WI38 (cell line): Measurements from ENCODE around the gene ZEB1.
"Not testable (repeated sequence)": the region's sequence is repeated elsewhere in the genome, so short reads cannot be mapped to it uniquely, and the experiment has no call there.

Experiments
- H3K4me3 ChIP-seq: 2 replicates; pipeline ENCODE4 v1.5.1; 2011; ENCODE audit warnings: low read depth, mild to moderate bottlenecking, control low read depth, low read length
- TF ChIP-seq, protein P1 (sequence below): IDR thresholded peaks from 2 replicates; pipeline ENCODE4 v1.5.1; 2012; ENCODE audit warnings: low read depth, mild to moderate bottlenecking, control low read depth, low read length

The ZEB1 gene

DNA sequence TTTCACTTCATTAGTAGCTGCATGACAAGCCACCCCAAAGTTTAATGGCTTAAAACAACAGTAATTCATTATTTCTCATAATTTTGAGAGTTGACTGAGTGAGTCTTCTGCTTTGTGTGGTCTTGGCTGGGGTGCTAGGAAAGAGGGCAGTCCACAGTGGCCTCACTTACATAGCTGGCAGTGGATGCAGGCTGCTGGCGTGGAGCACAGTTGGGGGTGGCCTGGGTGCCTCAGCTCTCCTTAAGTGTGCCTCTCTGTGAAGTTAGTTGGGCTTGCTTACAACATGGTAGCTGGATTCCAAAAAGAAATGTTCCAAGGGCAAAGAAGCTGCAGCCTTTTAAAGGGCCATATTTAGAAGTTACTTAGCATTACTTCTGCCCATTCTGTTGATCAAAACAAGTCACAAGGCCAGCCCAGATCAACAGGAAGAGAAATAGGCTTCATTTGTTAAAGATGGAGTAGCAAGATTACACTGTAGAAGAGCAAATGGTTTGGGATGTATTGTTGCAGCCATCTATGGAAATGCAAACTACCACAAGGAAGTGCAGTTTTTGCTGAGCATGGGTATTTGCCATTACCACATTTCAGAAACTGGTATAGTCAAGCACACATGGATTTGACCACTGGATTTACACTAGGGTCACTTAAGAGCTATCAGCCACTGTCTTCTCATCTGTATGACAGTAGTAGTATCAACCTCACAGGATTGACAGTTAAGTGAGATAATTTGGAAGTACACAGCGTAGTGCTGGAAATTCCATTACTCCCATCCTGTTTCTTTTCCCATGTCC is 33.6 kb downstream of the ZEB1 start:
- TF ChIP-seq, protein P1, sequence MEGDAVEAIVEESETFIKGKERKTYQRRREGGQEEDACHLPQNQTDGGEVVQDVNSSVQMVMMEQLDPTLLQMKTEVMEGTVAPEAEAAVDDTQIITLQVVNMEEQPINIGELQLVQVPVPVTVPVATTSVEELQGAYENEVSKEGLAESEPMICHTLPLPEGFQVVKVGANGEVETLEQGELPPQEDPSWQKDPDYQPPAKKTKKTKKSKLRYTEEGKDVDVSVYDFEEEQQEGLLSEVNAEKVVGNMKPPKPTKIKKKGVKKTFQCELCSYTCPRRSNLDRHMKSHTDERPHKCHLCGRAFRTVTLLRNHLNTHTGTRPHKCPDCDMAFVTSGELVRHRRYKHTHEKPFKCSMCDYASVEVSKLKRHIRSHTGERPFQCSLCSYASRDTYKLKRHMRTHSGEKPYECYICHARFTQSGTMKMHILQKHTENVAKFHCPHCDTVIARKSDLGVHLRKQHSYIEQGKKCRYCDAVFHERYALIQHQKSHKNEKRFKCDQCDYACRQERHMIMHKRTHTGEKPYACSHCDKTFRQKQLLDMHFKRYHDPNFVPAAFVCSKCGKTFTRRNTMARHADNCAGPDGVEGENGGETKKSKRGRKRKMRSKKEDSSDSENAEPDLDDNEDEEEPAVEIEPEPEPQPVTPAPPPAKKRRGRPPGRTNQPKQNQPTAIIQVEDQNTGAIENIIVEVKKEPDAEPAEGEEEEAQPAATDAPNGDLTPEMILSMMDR = no peak
- H3K4me3 ChIP-seq = no peak overlapping the region

DNA sequence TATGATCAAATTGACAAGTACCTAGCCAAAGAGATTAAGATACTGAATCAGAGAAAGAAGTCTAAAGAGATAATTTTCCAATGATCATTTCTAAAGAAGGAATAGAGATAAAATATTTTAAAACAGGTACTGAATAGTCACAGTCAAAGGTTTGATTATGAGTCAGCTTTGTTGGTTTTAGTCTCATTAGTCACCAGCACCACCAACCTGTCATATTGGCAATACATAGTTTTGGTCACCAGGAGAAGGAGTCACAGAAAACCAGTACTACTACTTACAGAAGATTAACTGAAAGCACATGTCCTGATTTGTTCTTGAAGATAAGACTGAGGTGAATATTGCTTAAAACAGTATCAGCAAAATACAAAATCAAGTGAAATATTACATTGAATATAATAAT is 34.6 kb downstream of the ZEB1 start:
- no peak overlapping the region for H3K4me3 ChIP-seq
- TF ChIP-seq, protein P1 = no peak

DNA sequence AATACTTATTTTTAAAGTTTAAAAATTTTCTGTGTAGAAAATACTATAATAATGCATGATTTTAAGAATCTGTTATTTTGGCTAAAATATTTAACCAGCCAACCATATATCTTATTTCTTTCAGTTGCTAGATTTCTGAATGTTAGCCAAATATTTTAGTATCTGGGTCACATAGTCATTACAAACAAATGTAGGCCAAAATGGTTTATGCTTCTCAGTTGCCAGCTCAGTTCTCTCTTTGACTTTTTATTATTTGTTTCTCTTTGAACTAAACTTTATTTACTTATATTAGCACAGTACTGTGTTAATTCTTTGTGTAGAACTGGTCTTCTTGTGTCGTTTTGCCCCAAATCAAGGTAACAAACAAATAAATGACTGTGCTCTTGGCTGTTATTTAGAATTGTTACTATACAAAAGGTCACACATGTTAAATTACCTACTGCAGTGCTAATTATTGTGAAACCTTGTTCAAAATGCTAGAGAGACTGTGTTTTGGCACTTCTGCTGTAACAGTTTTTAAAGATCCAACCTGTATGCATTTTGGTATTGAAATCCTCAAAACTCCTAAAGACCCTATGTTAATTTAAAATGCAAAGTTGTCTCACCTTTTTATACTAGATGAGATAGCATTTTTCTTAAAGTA is 39.8 kb downstream of the ZEB1 start:
- TF ChIP-seq, protein P1 = no peak
- H3K4me3 ChIP-seq = no peak overlapping the region

DNA sequence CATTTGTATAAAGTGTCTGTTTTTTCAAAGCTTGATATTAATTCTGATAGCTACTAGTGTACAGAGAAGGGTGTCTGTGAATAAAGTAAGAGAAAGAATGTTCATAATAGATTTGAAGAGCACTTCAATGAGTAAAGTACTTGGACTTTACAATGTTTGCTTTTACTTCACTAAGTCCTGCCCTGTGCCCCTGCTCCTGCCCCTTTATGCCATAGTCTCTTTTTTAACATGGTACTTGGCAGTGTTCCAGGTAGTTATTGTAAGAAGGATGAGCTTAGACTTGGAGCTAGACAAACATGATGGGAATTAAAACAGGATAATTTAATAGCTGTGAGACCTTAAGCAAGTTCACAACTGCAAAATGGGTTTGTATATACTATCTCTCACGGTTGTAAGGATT is 41.0 kb downstream of the ZEB1 start:
- TF ChIP-seq, protein P1 = no peak
- H3K4me3 ChIP-seq = no peak overlapping the region

DNA sequence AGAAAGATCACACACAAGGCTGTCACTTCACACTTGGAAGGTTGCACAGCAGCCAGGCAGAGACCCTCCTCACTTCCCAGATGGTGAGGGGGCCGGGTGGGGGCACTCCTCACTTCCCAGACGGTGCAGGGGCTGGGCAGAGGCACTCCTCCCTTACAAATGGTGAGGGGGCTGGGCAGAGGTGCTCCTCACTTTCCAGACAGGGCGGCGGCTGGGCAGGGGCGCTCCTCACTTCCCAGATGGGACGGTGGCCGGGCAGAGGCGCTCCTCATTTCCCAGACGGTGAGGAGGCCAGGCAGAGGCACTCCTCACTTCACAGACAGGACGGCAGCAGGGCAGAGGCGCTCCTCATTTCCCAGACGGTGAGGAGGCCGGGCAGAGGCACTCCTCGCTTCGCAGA is 42.5 kb downstream of the ZEB1 start:
- H3K4me3 ChIP-seq = not testable (repeated sequence)

DNA sequence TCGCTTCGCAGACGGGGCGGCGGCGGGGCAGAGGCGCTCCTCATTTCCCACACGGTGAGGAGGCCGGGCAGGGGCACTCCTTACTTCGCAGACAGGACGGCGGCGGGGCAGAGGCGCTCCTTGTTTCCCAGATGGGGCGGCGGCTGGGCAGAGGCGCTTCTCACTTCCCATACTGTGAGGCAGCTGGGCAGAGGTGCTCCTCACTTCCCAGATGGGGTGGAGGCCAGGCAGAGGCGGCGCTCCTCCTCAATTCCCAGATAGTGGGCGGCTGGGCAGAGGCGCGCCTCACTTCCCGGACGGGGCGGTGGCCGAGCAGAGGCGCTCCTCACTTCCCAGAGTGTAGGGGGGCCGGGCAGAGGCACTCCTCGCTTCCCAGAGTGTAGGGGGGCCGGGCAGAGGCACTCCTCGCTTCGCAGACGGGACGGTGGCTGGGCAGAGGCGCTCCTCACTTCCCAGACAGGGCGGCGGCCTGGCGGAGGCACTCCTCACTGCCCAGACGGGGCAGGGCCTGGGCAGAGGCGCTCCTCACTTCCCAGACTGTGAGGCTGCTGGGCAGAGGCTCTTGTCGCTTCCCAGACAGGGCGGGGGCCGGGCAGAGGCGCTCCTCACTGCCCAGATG is 43.1 kb downstream of the ZEB1 start:
- no peak overlapping the region for H3K4me3 ChIP-seq
- TF ChIP-seq, protein P1 = no peak

DNA sequence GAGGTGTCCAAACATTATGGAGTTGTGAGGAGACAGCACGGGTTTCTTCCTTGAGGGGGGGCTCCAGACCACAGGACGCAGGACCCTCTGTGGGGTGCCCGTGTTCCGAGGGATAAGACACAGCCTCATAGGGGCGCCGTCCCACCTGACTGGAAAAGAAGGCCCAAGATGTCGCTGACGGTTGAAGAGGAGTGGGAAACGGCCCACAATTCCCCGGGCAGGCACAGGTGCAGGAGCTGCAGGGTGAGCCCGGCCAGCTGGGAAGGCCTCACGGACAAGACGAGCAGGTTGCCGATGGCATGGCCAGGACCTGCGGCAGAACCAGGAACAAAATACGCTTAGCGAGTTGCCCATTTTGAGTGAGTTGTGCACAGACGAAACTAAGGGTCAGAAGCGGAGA is 44.7 kb downstream of the ZEB1 start:
- H3K4me3 ChIP-seq = not testable (repeated sequence)

DNA sequence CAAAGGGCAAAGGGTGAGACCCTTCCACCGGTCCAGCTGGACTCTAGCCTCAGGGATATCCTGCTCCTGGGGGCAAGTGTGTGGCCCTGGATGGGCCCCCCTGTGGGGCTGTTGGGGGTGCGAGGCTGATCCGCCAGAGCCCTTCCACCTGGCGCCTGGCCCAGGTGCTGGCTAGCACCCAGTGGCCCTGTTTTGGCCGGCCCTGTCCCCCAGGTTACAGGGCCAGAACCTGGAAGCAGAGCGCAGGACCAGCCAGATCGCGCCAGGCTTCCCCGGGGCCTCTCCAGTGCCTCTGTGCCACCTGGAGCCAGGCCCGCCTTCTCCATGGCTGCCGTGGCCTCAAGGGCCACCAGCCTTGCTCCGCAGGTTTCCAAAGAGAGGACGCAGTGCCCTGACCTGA is 45.2 kb downstream of the ZEB1 start:
- H3K4me3 ChIP-seq = not testable (repeated sequence)
